WTC11 (cell line): ENCODE data around the gene GRIN3B. TPM values are rescaled to one million over a fixed set of nuclear protein-coding genes. Genes with fewer than 3 reads are reported as not detected.

Experiments
- ATAC-seq: fragments of 200-7000 bp; cut with Tn5 transposase; 2 replicates; pipeline ENCODE4 v1.10.0; 2021; ENCODE audit warnings: mild to moderate bottlenecking, moderate library complexity
- CTCF ChIA-PET: fragments of 300-600 bp; sonication (Branson Sonifier 250); formaldehyde crosslinking; loops from one replicate; lab custom pipeline; 2021; ENCODE audit warnings: antibody characterized with exemption; lab: Charles Lee
- POLR2A ChIA-PET: fragments of 350-600 bp; sonication (Branson Sonifier 250); formaldehyde crosslinking; loops from one replicate; lab custom pipeline; 2021; ENCODE audit warnings: antibody characterized with exemption; lab: Charles Lee
- DNase-seq: peaks from one replicate; pipeline ENCODE4 v3.0.0; 2021; ENCODE audit warnings: low spot score
- H3K27ac Mint-ChIP-seq: 2 replicates; pipeline ENCODE4 v1.8.0; 2021; ENCODE audit warnings: mixed read lengths
- H3K27me3 Mint-ChIP-seq: 2 replicates; pipeline ENCODE4 v1.8.0; 2021; ENCODE audit warnings: low read depth, mild to moderate bottlenecking, moderate library complexity, mixed read lengths
- H3K36me3 Mint-ChIP-seq: 2 replicates; pipeline ENCODE4 v1.8.0; 2021; ENCODE audit warnings: mixed read lengths
- H3K4me1 Mint-ChIP-seq: 2 replicates; pipeline ENCODE4 v1.8.0; 2022; ENCODE audit warnings: mixed read lengths
- H3K4me3 Mint-ChIP-seq: 2 replicates; pipeline ENCODE4 v1.8.0; 2021; ENCODE audit warnings: mild to moderate bottlenecking, moderate library complexity, mixed read lengths
- H3K9me3 Mint-ChIP-seq: 2 replicates; pipeline ENCODE4 v1.8.0; 2021; ENCODE audit warnings: mixed read lengths
- AFF4 ChIP-seq: sonication (generic); formaldehyde crosslinking; IDR thresholded peaks from 2 replicates; pipeline ENCODE4 v1.8.1; 2023; ENCODE audit warnings: mild to moderate bottlenecking, missing genetic modification reagents, borderline replicate concordance
- ARID4B ChIP-seq: sonication (generic); formaldehyde crosslinking; IDR thresholded peaks from 2 replicates; pipeline ENCODE4 v1.8.0; 2023; ENCODE audit warnings: missing genetic modification reagents, mild to moderate bottlenecking, borderline replicate concordance
- CREB1 ChIP-seq: sonication (generic); formaldehyde crosslinking; IDR thresholded peaks from 2 replicates; pipeline ENCODE4 v1.8.0; 2023; ENCODE audit warnings: mild to moderate bottlenecking, missing genetic modification reagents
- CREM ChIP-seq: sonication (generic); formaldehyde crosslinking; IDR thresholded peaks from 2 replicates; pipeline ENCODE4 v1.8.1; 2022; ENCODE audit warnings: mild to moderate bottlenecking, missing genetic modification reagents, moderate library complexity
- EMX1 ChIP-seq: fragments of 250-450 bp; sonication (Bioruptor Pico); IDR thresholded peaks from 2 replicates; pipeline ENCODE4 v1.8.0; 2021; ENCODE audit warnings: mild to moderate bottlenecking
- FOXJ3 ChIP-seq: sonication (generic); formaldehyde crosslinking; IDR thresholded peaks from 2 replicates; pipeline ENCODE4 v1.9.0; 2021; ENCODE audit warnings: missing genetic modification reagents, mild to moderate bottlenecking, borderline replicate concordance
- GTF2I ChIP-seq: fragments of 250-450 bp; sonication (Bioruptor Pico); conservative IDR thresholded peaks from 2 replicates; pipeline ENCODE4 v1.4.0; 2021; ENCODE audit warnings: mild to moderate bottlenecking
- IRF1 ChIP-seq: sonication (generic); formaldehyde crosslinking; IDR thresholded peaks from 2 replicates; pipeline ENCODE4 v1.8.0; 2023; ENCODE audit warnings: missing genetic modification reagents
- JAZF1 ChIP-seq: fragments of 250-450 bp; sonication (Bioruptor Pico); IDR thresholded peaks from 2 replicates; pipeline ENCODE4 v1.9.0; 2021; ENCODE audit warnings: moderate library complexity, mild to moderate bottlenecking, inconsistent platforms
- MYBL2 ChIP-seq: sonication (generic); formaldehyde crosslinking; IDR thresholded peaks from 2 replicates; pipeline ENCODE4 v1.8.1; 2023; ENCODE audit warnings: mild to moderate bottlenecking, moderate library complexity, missing genetic modification reagents
- NR1H2 ChIP-seq: sonication (generic); formaldehyde crosslinking; IDR thresholded peaks from 2 replicates; pipeline ENCODE4 v1.9.0; 2021; ENCODE audit warnings: mild to moderate bottlenecking, moderate library complexity, missing genetic modification reagents
- NR2C2 ChIP-seq: sonication (generic); formaldehyde crosslinking; IDR thresholded peaks from 2 replicates; pipeline ENCODE4 v1.8.0; 2022; ENCODE audit warnings: mild to moderate bottlenecking, missing genetic modification reagents
- ZNF121 ChIP-seq: sonication (generic); formaldehyde crosslinking; IDR thresholded peaks from 2 replicates; pipeline ENCODE4 v1.8.0; 2023; ENCODE audit warnings: missing genetic modification reagents
- ZNF138 ChIP-seq: sonication (generic); formaldehyde crosslinking; conservative IDR thresholded peaks from 2 replicates; pipeline ENCODE4 v1.8.1; 2022; ENCODE audit warnings: mild to moderate bottlenecking, moderate library complexity, missing genetic modification reagents
- ZNF671 ChIP-seq: fragments of 250-450 bp; sonication (Bioruptor Pico); IDR thresholded peaks from 2 replicates; pipeline ENCODE4 v1.8.0; 2021; ENCODE audit warnings: mild to moderate bottlenecking
- total RNA-seq: library from RNA; stranded (reverse); gene quantifications from 3 replicates; pipeline ENCODE4 v1.2.3, GENCODE V29; 2021
- TF ChIP-seq, protein P1 (sequence below): sonication (generic); formaldehyde crosslinking; IDR thresholded peaks from 2 replicates; pipeline ENCODE4 v1.8.1; 2023; ENCODE audit warnings: mild to moderate bottlenecking, missing genetic modification reagents, moderate library complexity
- TF ChIP-seq, protein P2 (sequence below): fragments of 250-450 bp; sonication (Bioruptor Pico); IDR thresholded peaks from 2 replicates; pipeline ENCODE4 v1.9.0; 2021; ENCODE audit warnings: mild to moderate bottlenecking
- TF ChIP-seq, protein P3 (sequence below): sonication (generic); formaldehyde crosslinking; IDR thresholded peaks from 2 replicates; pipeline ENCODE4 v1.8.1; 2022; ENCODE audit warnings: low read depth, missing genetic modification reagents, borderline replicate concordance
- TF ChIP-seq, protein P4 (sequence below): sonication (generic); formaldehyde crosslinking; IDR thresholded peaks from 2 replicates; pipeline ENCODE4 v1.8.0; 2022; ENCODE audit warnings: mild to moderate bottlenecking, missing genetic modification reagents
- TF ChIP-seq, protein P5 (sequence below): fragments of 250-450 bp; sonication (Bioruptor Pico); conservative IDR thresholded peaks from 2 replicates; pipeline ENCODE4 v1.9.0; 2021; ENCODE audit warnings: mild to moderate bottlenecking
- TF ChIP-seq, protein P6 (sequence below): sonication (generic); formaldehyde crosslinking; conservative IDR thresholded peaks from 2 replicates; pipeline ENCODE4 v1.8.1; 2022; ENCODE audit warnings: mild to moderate bottlenecking, missing genetic modification reagents

Gene GRIN3B
- total RNA-seq, 1 experiment from 2014 or later: 1.9 TPM

DNA sequence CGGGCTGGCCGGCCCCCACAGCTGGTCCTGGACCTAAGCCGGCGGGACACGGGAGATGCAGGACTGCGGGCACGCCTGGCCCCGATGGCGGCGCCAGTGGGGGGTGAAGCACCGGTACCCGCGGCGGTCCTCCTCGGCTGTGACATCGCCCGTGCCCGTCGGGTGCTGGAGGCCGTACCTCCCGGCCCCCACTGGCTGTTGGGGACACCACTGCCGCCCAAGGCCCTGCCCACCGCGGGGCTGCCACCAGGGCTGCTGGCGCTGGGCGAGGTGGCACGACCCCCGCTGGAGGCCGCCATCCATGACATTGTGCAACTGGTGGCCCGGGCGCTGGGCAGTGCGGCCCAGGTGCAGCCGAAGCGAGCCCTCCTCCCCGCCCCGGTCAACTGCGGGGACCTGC lies 3.1 kb downstream of the GRIN3B start (continued):
- TF ChIP-seq, protein P1, sequence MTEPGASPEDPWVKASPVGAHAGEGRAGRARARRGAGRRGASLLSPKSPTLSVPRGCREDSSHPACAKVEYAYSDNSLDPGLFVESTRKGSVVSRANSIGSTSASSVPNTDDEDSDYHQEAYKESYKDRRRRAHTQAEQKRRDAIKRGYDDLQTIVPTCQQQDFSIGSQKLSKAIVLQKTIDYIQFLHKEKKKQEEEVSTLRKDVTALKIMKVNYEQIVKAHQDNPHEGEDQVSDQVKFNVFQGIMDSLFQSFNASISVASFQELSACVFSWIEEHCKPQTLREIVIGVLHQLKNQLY (CRISPR knock-in tag): no peak
- TF ChIP-seq CREB1 (CRISPR knock-in tag) (no peak), GTF2I (CRISPR knock-in tag) (no peak), EMX1 (CRISPR knock-in tag) (no peak), CREM (CRISPR knock-in tag) (no peak), FOXJ3 (no peak), ARID4B (CRISPR knock-in tag) (no peak), MYBL2 (CRISPR knock-in tag) (no peak), JAZF1 (no peak), NR1H2 (CRISPR knock-in tag) (no peak)
- TF ChIP-seq, protein P2, sequence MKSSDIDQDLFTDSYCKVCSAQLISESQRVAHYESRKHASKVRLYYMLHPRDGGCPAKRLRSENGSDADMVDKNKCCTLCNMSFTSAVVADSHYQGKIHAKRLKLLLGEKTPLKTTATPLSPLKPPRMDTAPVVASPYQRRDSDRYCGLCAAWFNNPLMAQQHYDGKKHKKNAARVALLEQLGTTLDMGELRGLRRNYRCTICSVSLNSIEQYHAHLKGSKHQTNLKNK: no peak
- TF ChIP-seq, protein P3, sequence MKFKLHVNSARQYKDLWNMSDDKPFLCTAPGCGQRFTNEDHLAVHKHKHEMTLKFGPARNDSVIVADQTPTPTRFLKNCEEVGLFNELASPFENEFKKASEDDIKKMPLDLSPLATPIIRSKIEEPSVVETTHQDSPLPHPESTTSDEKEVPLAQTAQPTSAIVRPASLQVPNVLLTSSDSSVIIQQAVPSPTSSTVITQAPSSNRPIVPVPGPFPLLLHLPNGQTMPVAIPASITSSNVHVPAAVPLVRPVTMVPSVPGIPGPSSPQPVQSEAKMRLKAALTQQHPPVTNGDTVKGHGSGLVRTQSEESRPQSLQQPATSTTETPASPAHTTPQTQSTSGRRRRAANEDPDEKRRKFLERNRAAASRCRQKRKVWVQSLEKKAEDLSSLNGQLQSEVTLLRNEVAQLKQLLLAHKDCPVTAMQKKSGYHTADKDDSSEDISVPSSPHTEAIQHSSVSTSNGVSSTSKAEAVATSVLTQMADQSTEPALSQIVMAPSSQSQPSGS: no peak
- TF ChIP-seq, protein P4, sequence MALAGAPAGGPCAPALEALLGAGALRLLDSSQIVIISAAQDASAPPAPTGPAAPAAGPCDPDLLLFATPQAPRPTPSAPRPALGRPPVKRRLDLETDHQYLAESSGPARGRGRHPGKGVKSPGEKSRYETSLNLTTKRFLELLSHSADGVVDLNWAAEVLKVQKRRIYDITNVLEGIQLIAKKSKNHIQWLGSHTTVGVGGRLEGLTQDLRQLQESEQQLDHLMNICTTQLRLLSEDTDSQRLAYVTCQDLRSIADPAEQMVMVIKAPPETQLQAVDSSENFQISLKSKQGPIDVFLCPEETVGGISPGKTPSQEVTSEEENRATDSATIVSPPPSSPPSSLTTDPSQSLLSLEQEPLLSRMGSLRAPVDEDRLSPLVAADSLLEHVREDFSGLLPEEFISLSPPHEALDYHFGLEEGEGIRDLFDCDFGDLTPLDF (CRISPR knock-in tag): no peak
- TF ChIP-seq, protein P5, sequence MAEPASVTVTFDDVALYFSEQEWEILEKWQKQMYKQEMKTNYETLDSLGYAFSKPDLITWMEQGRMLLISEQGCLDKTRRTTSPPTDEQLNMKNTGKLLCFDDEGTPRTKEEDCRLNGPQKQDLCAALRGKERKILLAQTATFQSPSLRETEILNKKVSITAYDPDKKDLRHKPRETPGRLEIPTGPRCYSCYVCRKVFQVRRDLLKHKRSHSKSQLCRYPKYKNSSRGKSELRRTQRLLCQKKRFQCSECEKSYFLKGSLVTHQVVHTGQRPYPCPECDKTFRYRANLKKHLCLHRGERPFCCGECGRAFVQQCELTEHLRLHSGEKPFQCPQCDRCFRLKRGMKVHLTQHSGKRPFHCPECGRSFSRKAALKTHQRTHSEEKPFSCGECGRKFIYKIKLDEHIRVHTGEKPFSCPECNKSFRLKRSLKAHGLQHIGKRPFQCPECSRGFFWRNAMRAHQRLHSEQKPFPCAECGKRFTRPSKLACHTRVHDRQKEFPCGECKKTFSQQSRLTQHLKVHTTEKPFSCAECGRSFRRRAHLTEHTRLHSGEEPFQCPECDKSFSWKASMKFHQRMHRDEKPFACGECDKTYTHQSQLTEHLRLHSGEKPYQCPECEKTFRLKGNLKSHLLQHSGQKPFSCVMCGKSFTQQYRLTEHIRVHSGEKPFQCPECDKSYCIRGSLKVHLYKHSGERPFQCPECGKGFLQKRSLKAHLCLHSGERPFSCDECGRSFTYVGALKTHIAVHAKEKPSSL (CRISPR knock-in tag): no peak

DNA sequence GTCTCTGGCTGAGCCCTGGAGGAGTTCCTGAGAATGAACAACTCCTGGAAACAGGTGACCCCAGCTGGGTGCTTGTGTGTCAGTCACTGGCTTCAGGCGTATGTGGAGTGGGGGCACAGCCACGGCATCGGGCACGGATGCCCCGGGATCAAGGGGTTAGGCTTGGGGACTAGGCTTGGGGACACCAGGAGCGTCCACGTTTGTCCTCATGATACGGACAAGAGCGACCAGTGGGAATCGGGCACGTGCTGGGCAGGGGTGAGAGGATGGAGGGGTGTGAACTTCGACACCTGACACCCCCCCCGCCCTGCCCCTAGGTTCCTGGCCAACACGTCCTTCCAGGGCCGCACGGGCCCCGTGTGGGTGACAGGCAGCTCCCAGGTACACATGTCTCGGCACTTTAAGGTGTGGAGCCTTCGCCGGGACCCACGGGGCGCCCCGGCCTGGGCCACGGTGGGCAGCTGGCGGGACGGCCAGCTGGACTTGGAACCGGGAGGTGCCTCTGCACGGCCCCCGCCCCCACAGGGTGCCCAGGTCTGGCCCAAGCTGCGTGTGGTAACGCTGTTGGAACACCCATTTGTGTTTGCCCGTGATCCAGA lies 4.1 kb downstream of the GRIN3B start:
- Mint-ChIP-seq H3K9me3 (no peaks in the 10 kb centered on the region), H3K36me3 (0 out of 2 replicates have a peak, but pooled peaks cover 7% of the 10 kb centered on the region), H3K27me3 (peaks cover 21% of the 10 kb centered on the region), H3K4me1 (no peaks in the 10 kb centered on the region), H3K4me3 (no peak overlapping the region), H3K27ac (no peak overlapping the region)
- DNase-seq: no peak
- ChIA-PET CTCF (interaction anchor here (0.9 to 1.6 kb wide), 6 partner anchors 9 to 221 kb away, joined by 3 to 7 read pairs (median 4); no protein-coding TSS in a partner anchor), POLR2A (interaction anchor here (0.5 to 1.7 kb wide), 5 partner anchors 8 to 58 kb away, joined by 3 to 6 read pairs (median 4); no protein-coding TSS in a partner anchor)
- ATAC-seq: no peak
- TF ChIP-seq, protein P6, sequence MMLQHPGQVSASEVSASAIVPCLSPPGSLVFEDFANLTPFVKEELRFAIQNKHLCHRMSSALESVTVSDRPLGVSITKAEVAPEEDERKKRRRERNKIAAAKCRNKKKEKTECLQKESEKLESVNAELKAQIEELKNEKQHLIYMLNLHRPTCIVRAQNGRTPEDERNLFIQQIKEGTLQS (CRISPR knock-in tag): no peak
- TF ChIP-seq AFF4 (no peak), IRF1 (CRISPR knock-in tag) (no peak), NR2C2 (CRISPR knock-in tag) (no peak), ZNF121 (CRISPR knock-in tag) (no peak), ZNF138 (CRISPR knock-in tag) (no peak), ZNF671 (CRISPR knock-in tag) (no peak)
